ENCODE measurements around the gene KIF21B.

- TF ChIP-seq POLR2A (IDR thresholded peaks at IDR 0.05; ENCODE audit: extremely low read depth, insufficient read length) (no peak), CTCF (IDR thresholded peaks at IDR 0.05; ENCODE audit: low read depth, low read length) (no peak), MAX (IDR thresholded peaks at IDR 0.05; ENCODE audit: low read depth, low read length) (no peak)
Measured at GRCh38 chr1:201072922-201073321, 49.4 kb upstream of the KIF21B start.
